ENCODE results near the gene POLR3A. TPM values are rescaled to one million over a fixed set of nuclear protein-coding genes. Genes with fewer than 3 reads are reported as not detected.

The POLR3A gene
- polyA plus RNA-seq, 1 donor (not counting 4 experiments of a cell fraction or from before 2014, with no cell fraction given) = 15.5 TPM

DNA sequence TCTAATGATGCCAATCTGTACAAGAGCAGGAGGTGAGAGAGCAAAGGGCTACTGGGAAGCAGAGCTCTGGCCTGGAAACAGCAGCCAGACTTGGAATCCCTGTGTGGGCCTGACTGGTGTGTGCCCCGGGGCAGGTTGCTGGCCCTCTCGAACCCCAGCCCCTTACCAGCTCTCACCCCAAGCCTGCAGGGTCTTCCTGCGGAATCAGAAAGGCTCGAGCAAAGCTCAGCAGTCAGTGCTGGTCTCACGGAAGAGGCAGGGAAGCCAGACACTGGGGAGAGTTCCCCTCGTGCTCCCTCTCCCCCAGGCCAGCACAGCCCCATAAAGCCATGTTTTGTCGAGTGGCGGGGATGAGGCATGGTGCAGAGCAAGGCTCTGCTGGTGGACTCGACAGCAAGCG, 50.1 kb downstream of the POLR3A start:
- no peak for FAIRE-seq

DNA sequence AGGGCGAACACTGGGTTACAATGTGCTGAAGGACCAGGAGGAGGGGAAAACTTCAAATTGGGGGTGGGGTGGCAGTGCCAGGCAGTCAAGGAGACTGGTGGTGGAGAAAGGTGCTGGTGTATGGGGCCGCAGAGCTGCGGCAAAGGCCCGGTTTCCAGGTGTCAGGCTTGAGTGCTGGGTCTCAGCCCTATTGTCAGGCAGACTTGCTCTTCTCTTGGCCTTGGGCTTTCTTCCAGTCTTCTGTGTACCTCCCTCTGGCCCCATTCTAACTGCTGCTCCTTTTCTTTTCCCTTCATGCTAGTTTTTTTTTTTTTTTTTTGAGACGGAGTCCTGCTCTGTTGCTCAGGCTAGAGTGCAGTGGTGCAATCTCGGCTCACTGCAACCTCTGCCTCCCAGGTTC, 51.0 kb downstream of the POLR3A start:
- Histone ChIP-seq H3K9me1 (ENCODE audit: control insufficient read depth, extremely low read depth, insufficient read depth, low read length) (no peaks in the 10 kb centered on the region), H3K36me3 (ENCODE audit: control insufficient read depth in 2 of 2, extremely low read depth in 1 of 2, insufficient read depth in 2 of 2, low read length in 2 of 2) (peaks cover 34 to 40% of the 10 kb centered on the region in 2 experiments), H3K9me3 (ENCODE audit: control insufficient read depth, low read depth, low read length) (no peaks in the 10 kb centered on the region), H3K4me2 (ENCODE audit: control insufficient read depth, extremely low read depth, insufficient read depth, low read depth, low read length) (no peak overlapping the region), H3K9ac (ENCODE audit: control insufficient read depth, extremely low read depth, insufficient read depth, low read length) (no peak overlapping the region), H3K4me3 (ENCODE audit: control insufficient read depth in 2 of 3, extremely low read depth in 1 of 3, insufficient read depth in 2 of 3, low read depth in 1 of 3, low read length in 3 of 3) (no peak overlapping the region), H3K4me1 (ENCODE audit: control insufficient read depth, extremely low read depth, insufficient read depth, low read length) (no peaks in the 10 kb centered on the region), H3K27me3 (ENCODE audit: control insufficient read depth, extremely low read depth, insufficient read depth, low read length) (no peaks in the 10 kb centered on the region), H3K79me2 (ENCODE audit: control insufficient read depth, insufficient read depth, low read length) (no peaks in the 10 kb centered on the region), H4K20me1 (ENCODE audit: control insufficient read depth, extremely low read depth, insufficient read depth, low read length) (no peaks in the 10 kb centered on the region), H3K27ac (ENCODE audit: control insufficient read depth, insufficient read depth, low read length) (no peak overlapping the region), H2AFZ (ENCODE audit: control insufficient read depth, low read length) (no peak overlapping the region)
- dilution Hi-C loops (cut with MboI; ENCODE audit: extremely low pct_ligation_motif_present, low sequenced_read_pairs) = no loop called here
- TF ChIP-seq, protein P1, sequence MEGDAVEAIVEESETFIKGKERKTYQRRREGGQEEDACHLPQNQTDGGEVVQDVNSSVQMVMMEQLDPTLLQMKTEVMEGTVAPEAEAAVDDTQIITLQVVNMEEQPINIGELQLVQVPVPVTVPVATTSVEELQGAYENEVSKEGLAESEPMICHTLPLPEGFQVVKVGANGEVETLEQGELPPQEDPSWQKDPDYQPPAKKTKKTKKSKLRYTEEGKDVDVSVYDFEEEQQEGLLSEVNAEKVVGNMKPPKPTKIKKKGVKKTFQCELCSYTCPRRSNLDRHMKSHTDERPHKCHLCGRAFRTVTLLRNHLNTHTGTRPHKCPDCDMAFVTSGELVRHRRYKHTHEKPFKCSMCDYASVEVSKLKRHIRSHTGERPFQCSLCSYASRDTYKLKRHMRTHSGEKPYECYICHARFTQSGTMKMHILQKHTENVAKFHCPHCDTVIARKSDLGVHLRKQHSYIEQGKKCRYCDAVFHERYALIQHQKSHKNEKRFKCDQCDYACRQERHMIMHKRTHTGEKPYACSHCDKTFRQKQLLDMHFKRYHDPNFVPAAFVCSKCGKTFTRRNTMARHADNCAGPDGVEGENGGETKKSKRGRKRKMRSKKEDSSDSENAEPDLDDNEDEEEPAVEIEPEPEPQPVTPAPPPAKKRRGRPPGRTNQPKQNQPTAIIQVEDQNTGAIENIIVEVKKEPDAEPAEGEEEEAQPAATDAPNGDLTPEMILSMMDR (optimal IDR thresholded peaks at IDR 0.05 in 1 of 3, IDR thresholded peaks at IDR 0.05 in 1 of 3, conservative IDR thresholded peaks at IDR 0.05 in 1 of 3; ENCODE audit: extremely low read depth in 1 of 3, insufficient read depth in 2 of 3, low read length in 3 of 3) = no peak
- TF ChIP-seq EZH2 (IDR thresholded peaks at IDR 0.05; ENCODE audit: low read length) = no peak
- no peak for FAIRE-seq
- DNase-seq (ENCODE audit: low read depth, low spot score) = no peak

More for the DNA sequence above, 50.1 kb downstream of the POLR3A start:
- no peak overlapping the region for H3K4me3 ChIP-seq (ENCODE audit: control insufficient read depth in 2 of 3, extremely low read depth in 1 of 3, insufficient read depth in 2 of 3, low read depth in 1 of 3, low read length in 3 of 3)
- H3K36me3 ChIP-seq (ENCODE audit: control insufficient read depth in 2 of 2, extremely low read depth in 1 of 2, insufficient read depth in 2 of 2, low read length in 2 of 2) = peaks cover 34 to 46% of the 10 kb centered on the region in 2 experiments
- dilution Hi-C loops (cut with MboI; ENCODE audit: extremely low pct_ligation_motif_present, low sequenced_read_pairs) = no loop called here
- H3K9me3 ChIP-seq (ENCODE audit: control insufficient read depth, low read depth, low read length) = no peaks in the 10 kb centered on the region
- no peaks in the 10 kb centered on the region for H3K79me2 ChIP-seq (ENCODE audit: control insufficient read depth, insufficient read depth, low read length)
- no peak for TF ChIP-seq EZH2 (IDR thresholded peaks at IDR 0.05; ENCODE audit: low read length)
- TF ChIP-seq, protein P1 (optimal IDR thresholded peaks at IDR 0.05 in 1 of 3, IDR thresholded peaks at IDR 0.05 in 1 of 3, conservative IDR thresholded peaks at IDR 0.05 in 1 of 3; ENCODE audit: extremely low read depth in 1 of 3, insufficient read depth in 2 of 3, low read length in 3 of 3) = no peak
- no peak for DNase-seq (ENCODE audit: low read depth, low spot score)
- no peaks in the 10 kb centered on the region for H4K20me1 ChIP-seq (ENCODE audit: control insufficient read depth, extremely low read depth, insufficient read depth, low read length)
- no peak overlapping the region for H3K9ac ChIP-seq (ENCODE audit: control insufficient read depth, extremely low read depth, insufficient read depth, low read length)
- H3K4me1 ChIP-seq (ENCODE audit: control insufficient read depth, extremely low read depth, insufficient read depth, low read length) = no peaks in the 10 kb centered on the region
- no peaks in the 10 kb centered on the region for H3K27me3 ChIP-seq (ENCODE audit: control insufficient read depth, extremely low read depth, insufficient read depth, low read length)
- H3K4me2 ChIP-seq (ENCODE audit: control insufficient read depth, extremely low read depth, insufficient read depth, low read depth, low read length) = no peak overlapping the region
- H3K9me1 ChIP-seq (ENCODE audit: control insufficient read depth, extremely low read depth, insufficient read depth, low read length) = no peaks in the 10 kb centered on the region
- H3K27ac ChIP-seq (ENCODE audit: control insufficient read depth, insufficient read depth, low read length) = no peak overlapping the region
- no peak overlapping the region for H2AFZ ChIP-seq (ENCODE audit: control insufficient read depth, low read length)

Data from keratinocyte (primary cell).